ENCODE results near the gene UBE3C. TPM values are rescaled to one million over a fixed set of nuclear protein-coding genes. Genes with fewer than 3 reads are reported as not detected.

UBE3C gene
- total and polyA plus RNA-seq, 9 of the 15 experiments (the other 6 are each of a cell fraction or from before 2014, with no cell fraction given) = 9.6 to 91.7 (median 75.4) TPM

DNA sequence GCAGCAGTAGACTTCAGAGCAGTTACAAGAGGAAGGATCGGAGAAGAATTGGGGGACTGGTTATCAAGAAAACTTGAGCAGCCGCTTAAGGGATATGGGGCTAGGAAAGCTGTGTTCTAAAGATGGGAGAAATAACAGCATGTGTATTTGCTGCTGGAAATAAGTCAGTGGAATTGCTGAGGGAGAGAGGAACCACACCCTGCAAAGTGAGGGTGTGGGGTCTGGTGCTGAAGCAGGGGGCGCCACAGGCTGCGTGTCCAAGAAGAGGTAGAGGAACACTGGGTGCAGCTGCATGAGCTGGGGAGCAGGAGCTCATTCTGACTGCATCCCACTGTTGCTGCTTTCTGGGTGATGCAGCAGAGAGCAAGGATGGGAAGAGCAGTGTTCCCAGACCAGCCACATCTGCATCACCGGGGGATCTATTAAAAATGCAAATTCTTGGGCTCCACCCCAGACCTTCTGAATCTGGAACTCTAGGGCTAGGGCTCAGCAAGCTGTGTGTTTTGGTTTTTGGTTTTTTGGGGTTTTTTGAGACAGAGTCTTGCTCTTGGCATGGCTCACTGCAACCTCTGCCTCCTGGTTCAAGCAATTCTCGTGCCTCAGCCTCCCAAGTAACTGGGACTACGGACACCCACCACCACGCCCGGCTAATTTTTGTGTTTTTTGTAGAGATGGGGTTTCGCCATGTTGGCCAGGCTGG is 101.0 kb downstream of the UBE3C start:
- H3K36me3 ChIP-seq (ENCODE audit: control insufficient read depth, insufficient read depth, low read length) = peaks cover 80% of the 10 kb centered on the region
- H3K79me2 ChIP-seq (ENCODE audit: control insufficient read depth, insufficient read depth, low read length) = peaks cover 3% of the 10 kb centered on the region; the same call in 2 of the 3 replicates
- intact Hi-C loops (cut with micrococcal nuclease) (loop anchor here (5.0 kb wide), 1 partner anchor 148 kb away; no protein-coding TSS in a partner anchor), in situ Hi-C loops (cut with MboI) (no loop called here)
- FAIRE-seq = no peak
- no peaks in the 10 kb centered on the region for H4K20me1 ChIP-seq (replicated peaks; ENCODE audit: control insufficient read depth, insufficient read depth, low read length)
- no TSS peak for BruUV-seq (replicated peaks)
- no peaks in the 10 kb centered on the region for H3K9me3 ChIP-seq (replicated peaks; ENCODE audit: control insufficient read depth, insufficient read depth, low read depth, low read length)
- ChIA-PET CTCF (ENCODE audit: low intra/inter-chr PET ratio) (no interaction called here), POLR2A (interaction anchor here (0.6 to 1.5 kb wide), 5 partner anchors 9 to 101 kb away, joined by 3 to 6 read pairs (median 5); no protein-coding TSS in a partner anchor)
- WGBS (ENCODE audit: insufficient coverage, low coverage, missing lambda C conversion rate) = 88% methylated on average over 10 of the region's 10 CpGs
- peak; percentile 53; the same call in 2 of the 3 replicates for ATAC-seq
- TF ChIP-seq SUPT5H (IDR thresholded peaks at IDR 0.05) = peak; percentile 75
- TF ChIP-seq JUN (IDR thresholded peaks at IDR 0.05; ENCODE audit: borderline replicate concordance, low read depth, low read length) = no peak
- TF ChIP-seq JUN (CRISPR knock-in tag; IDR thresholded peaks at IDR 0.05; ENCODE audit: borderline replicate concordance) = no peak
- TF ChIP-seq POLR2G (IDR thresholded peaks at IDR 0.05; ENCODE audit: low read depth, low read length) = 0 out of 2 replicates have a peak, but pooled peaks have one; percentile 37
- peak; percentile 61 for TF ChIP-seq POLR2A (conservative IDR thresholded peaks at IDR 0.05)
- TF ChIP-seq NFXL1 (CRISPR knock-in tag; IDR thresholded peaks at IDR 0.05) = no peak
- TF ChIP-seq CTCF (IDR thresholded peaks at IDR 0.05 in 2 of 3, conservative IDR thresholded peaks at IDR 0.05 in 1 of 3; ENCODE audit: insufficient read depth in 2 of 3, low read depth in 1 of 3, low read length in 3 of 3) = peak in 2 of 3 experiments; percentile 11 to 30; a peak in 2 of 6 replicates
- peak; percentile 53 for TF ChIP-seq POLR2B (IDR thresholded peaks at IDR 0.05; ENCODE audit: low read depth, partially characterized antibody)
- H3K4me2 ChIP-seq (ENCODE audit: insufficient read depth, low read length) = no peak overlapping the region
- H3K27me3 ChIP-seq (ENCODE audit: control insufficient read depth in 2 of 2, insufficient read depth in 2 of 2, low read length in 2 of 2) = no peaks in the 10 kb centered on the region
- no peaks in the 10 kb centered on the region for H3K4me1 ChIP-seq (replicated peaks in 1 of 2; ENCODE audit: control insufficient read depth in 2 of 2, insufficient read depth in 2 of 2, low read length in 2 of 2)
- H3K9ac ChIP-seq (ENCODE audit: insufficient read depth in 1 of 2, low read depth in 2 of 2, low read length in 2 of 2) = no peak overlapping the region
- no peak overlapping the region for H3K27ac ChIP-seq (ENCODE audit: extremely low read depth, low read depth, low read length)
- H2AFZ ChIP-seq (ENCODE audit: low read depth, low read length) = no peak overlapping the region
- no peak overlapping the region for H3K4me3 ChIP-seq
- no peaks in the 10 kb centered on the region for H3K9me1 ChIP-seq (ENCODE audit: control insufficient read depth, insufficient read depth, low read length)
- no peak for DNase-seq (ENCODE audit: extremely low read depth in 1 of 4, low spot score in 3 of 4)

Measured in K562 (cell line).